NCI-H748 (cell line): Measurements from ENCODE around the gene GALNT3.

ENCODE experiments used
- DNase-seq: peaks from one replicate; lab custom pipeline; 2025; ENCODE audit not compliant: unreplicated experiment; lab: John Stamatoyannopoulos, UW

Gene GALNT3

DNA sequence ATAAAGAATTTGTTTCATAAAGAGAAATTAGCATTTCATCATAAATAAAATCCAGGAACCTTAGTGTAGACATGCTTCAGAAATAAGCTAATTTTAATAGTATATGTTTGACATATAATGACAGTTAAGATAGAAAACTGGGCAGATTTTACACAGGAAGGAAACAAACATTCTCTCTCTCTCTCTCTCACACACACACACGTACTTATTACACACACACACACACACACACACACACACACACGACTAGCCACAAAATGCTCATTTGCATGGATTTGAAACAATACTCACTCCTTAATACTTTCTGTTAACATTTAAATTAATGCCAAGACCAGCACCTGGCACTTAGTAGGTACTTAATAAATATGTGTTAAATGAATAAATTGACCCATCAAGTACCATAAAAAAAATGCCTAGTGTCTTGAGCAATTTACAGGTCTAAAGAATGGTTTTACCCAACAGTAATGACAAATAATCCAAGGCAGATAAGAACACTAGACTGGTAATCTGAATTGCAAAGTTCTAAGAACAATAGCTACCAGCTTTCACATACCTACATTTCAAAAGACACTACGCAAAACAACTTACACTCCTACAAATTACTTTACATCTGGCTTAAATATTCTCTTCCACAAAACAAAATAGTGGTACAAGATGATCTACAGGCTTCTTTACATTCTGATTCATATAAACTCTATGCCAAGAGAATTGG is 2.9 kb upstream of the GALNT3 start:
- no peak for DNase-seq

DNA sequence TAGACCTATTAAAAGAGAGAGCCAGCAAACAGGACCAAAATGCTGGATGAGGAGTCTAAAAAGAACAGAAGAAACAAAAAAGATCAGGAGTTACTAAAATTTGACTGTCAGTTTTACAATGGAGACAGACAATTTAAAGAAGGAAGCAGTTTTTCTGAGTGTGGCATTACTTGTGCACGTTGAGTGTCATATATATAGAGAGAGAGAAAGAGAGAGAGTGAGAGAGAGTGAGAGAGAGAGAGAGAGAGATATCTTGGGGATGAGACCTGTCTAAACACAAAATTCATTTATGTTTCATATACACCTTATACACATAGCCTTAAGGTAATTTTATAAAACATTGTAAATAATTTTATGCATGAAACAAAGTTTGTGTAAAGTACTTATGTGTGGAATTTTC is 2.1 kb upstream of the GALNT3 start:
- no peak for DNase-seq

DNA sequence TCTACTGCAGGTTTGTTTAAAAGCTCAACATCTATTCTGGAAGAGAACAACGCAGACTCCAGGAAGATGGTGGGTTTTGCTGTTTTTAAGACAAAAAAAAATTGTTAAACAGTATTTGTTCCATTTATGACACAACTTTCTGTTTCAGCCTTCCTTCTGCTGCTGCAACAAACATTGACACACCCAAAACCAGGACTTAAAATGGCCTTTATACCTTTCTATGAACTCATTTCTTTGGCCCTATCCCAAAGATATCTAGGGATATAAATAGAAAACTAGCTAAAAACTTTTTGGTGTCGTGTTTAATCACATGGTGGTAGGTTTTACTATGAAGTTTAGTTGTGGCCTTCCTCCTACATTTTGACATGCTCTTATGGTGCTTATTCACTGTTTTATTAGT is 964 bp upstream of the GALNT3 start:
- DNase-seq: peak; percentile 42

DNA sequence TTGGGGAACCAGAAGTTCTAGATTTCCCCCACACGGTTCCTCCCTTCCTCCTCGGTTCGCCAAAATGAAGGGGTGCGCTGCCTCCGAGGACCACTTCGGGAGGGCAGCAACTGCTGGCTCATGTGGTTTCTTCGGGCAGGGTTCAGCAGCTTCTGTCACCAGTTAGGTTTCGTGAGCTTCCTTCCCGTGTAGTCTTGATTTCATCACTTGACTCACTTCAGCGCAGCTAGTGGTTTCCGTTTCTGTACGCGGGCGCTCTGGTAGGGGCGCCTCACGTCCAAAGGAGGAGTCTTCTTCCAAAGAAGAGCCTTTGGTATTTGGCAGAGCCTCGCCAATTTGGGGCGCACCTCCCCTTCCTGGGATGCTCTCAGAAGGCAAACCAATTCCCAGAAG is 485 bp upstream of the GALNT3 start:
- peak; percentile 83 for DNase-seq

DNA sequence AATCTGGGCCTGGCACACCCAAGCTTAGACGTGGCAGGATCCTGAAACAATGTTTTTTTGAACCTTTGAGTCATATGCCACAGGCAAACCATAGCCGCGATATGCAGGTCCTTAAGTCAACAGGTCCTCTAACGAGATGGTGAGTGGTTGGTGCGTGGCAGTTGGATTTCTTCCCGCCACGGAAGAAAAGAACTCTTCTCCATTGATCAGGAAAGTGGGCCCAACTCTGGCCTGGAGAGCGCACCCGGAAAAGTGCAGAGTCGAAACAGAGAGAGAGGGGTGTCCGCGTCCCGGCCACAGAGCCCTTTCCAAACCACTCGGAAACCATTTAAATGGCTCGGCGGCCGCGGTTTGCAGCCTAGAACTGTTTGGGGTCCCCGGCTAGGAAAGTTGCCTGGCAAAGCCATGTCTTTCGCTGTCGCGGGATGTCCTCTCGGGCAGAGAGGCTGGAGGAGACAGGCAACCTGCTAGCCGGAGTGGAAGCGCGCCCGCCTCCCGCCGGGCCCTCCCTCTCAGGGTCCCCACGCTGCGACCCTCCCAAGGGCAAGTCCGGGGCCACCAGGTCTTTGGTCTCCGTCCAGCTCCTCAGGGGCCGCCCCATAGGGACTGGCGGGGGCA is 777 bp downstream of the GALNT3 start:
- peak; percentile 75 for DNase-seq

DNA sequence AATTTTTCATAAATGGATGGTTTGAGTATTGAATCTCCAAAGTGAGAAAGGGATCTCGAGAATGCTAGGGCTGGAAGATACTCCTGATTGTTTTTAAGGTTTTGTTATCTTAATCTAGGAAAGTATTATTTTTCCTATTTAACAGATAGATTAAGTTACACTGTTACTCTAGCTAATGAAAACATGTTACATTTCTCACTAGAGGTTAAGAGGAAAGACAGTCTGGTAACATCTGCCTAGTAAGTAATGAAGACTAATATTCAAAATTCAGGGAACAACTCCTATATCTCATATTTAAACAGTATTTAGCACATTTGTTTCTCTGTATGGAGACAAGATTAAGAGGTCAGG is 2.0 kb downstream of the GALNT3 start:
- no peak for DNase-seq

DNA sequence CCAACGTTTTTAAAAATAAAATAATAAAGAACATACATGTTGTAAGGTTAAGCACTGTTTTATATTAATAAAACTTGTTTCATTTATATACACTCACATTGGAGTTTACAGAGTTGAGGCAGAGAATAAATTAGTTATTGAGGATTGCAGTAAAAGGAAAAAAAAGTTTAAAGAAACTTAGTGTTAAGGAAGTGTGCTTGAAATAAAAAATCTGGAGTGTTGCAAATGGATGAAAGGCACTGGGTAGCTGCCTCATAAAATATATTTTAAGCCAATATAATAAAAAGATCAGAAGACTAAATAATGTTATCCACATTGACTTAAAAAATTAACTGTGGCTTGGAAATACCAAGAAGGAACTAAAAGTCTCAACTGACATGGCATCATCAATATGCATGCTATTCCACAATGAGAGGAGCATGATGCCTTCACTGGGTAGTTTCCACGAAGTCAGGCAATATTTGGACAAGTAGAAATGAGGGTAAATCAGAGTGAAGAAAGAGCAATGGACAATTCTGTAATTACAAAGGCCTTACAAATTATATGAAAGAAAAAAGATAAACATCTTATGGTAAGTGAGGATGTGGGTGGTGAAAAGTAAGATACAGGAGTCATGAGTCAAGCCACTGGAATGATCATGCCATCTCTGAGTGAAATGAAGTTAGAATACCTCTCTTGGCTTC is 2.5 kb downstream of the GALNT3 start:
- DNase-seq: no peak

DNA sequence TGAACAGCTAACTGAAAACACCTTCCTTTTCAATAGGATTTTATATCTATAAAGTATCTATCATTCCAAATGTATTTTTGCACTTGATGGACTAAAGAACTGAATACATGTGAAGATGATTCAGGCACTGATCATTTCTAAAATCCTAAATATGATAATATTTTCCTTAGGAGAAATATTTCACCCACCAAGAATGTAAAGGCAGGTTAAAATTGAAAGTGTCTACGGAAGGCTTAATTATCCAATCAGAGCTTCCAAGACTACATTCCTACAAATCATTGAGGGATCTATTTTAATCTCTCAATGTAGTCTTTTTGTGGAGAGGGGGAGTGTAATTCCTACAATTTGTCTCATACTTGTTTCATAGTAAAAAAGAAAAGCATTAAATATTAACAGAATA is 3.6 kb downstream of the GALNT3 start:
- DNase-seq: no peak

DNA sequence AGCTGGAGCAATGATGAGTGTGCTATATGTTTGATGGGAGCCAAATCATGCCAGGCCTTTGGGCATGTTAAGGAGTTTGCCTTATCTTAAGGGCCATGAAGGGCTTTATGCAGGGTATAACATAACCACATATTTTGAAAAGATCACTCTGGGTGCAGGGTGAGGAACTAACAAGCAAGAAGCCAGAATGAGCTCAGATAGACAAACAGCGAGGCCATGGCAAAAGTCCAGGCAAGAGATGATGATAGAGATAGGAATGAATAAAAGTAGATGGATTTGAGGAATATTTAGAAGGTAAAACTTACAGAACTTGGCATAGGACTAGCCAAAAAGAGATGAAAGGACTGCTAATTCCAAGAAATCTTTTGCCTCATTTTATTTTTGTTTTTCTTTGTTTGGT is 6.7 kb downstream of the GALNT3 start:
- no peak for DNase-seq

DNA sequence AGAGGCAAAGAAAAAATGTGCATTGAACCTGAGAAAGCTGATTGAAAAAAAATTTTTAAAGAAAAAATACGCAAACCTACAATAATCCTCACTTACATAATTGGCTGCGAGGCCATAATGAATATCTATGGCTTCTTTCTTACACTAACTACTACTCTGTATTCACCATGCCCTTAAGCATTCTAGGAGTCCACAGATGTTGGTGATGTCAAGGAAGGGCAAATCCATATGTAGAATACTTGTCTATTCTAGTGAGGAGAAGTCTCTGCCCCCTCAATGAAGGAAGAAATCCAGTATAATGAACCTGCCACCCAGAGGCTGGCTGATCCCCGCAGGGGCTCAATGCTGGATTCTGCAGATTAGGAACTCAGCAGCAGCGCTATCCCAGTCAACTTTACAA is 14.3 kb downstream of the GALNT3 start:
- DNase-seq: no peak

DNA sequence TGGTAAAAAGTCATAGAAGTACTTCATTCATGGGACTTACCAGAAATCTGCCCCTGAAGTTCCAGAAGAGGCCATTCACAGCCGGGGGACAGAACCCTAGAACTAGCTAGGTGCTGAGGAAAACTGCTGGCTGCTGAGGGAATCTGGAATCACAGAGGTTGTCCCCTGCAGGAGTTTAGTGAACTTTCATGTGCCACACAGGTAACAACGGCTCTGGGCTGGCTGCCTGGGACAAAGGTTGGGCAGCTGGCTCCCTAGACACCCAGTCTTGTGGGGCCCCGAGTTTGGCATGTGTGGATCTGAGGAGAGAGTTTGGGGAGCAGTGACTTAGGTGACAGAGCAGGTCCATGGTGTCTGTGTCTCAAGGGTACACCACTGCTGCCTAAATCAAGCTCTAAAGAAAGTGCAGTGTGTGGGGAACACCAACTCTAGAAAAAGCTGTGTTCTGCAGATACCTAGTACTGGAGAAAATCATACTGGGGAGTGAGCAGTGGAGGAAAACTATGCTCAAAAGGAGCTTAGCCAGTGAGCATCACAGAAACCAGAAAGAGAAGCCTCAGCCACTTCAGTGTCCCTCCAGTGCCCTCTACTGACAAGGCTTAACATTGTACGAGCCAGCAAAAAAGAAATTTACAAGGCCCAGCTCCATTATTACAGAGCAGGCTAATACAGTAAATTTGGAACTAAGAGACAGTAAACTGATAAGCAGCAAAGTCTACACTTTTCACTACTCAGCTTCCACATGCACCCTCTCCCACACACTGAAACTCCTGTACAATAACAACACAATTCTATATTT is 15.2 kb downstream of the GALNT3 start:
- DNase-seq: peak; percentile 48

DNA sequence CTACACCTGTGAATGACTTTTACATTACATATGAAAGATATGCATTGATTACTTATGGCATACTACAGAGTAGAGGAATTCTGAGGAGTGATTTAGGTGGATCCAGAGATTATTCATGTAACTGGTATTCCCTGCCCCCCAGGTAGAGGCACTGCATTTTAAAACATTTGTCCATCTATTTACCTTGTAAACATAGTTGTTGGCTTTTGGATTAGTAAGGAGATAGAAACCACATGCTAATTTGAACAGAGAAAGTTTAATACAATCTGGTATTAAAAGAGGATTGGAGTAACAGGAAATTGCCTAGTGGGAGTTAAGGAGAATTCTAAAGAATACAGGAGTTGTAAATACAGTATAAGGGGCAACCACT is 15.9 kb downstream of the GALNT3 start:
- DNase-seq: no peak

DNA sequence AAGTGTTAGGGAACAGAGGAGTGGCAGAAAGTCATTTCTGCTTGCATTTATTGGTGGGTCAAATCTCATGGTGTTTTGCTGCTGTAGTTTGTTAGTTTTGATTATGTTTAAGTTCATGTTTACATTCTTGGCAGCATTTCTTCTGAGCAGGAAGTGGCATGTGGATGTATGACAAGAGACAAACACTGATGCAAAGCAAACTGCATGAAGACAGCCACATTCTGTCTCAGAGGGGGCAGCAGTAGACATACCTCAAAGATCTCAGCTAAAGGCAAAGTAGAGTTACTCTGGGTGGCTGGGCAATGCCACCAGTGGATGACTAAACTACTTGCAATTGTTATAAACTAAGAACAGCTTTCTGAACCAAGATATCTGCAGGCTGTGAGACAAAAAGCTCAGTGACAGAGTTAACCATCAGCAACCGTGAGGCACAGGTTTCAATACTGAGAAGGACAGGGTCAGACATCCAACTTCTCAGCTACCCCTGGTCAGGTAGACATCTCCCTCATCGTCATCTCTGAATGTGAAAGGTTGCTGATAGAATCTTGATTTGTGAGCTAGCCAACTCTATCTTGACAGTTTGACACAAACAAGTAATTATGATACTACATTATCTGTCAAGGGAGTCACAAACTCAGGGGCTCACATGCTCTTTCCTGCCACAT is 16.4 kb downstream of the GALNT3 start:
- no peak for DNase-seq

DNA sequence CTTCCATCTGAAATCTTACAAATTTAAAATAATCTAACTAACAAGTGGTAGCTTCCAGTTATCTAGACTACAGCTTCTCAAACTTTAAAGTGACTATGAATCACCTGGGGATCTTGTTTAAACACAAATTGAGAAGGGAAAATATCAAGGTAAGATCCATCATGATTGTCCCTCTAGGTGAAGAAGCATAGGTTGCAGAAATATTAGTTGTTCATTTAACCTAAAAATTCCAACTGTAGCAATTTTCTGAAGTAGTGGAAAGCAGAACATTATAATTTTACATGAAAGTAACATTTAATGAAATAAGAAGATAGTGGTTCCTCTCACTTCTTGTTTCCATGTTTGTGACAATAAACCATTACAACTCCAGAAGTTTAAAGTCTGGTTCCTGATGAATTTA is 17.3 kb downstream of the GALNT3 start:
- DNase-seq: no peak

DNA sequence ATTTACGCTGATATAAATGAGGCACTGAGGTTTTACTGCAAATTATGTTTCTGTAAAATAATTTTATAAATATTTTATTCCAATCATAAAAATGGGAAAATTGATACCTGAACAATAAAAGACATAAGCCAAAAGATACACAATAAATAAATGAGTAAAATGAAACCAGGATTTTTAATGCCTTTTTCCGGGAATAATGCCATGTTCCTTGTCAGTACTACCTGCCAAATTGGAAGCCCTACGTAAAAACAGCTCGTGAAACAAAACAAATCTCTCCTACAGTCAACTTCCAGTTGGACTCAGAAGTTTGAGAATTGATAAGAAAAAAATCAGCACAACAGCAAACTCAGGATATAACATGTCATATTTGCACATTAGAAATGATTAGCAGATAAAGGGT is 18.0 kb downstream of the GALNT3 start:
- DNase-seq: no peak

DNA sequence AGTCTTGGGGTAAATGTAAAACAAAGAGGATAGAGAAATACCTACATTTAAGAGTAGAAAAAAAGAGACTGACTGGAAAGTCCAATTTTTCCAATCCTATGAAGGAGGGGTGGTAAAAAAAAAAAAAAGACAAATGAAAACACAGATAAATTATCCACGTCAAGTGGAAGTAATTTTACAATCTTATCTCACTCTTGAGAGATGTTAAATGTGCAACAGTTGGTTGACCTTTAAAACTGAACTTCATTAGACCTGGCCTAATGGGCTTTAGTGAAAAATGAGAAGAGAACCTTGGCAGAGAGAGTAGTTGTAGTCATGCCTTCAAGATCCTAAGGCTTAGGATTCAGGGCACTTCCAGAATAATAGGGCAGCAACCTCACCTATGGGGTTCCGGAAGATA is 20.4 kb downstream of the GALNT3 start:
- DNase-seq: no peak

DNA sequence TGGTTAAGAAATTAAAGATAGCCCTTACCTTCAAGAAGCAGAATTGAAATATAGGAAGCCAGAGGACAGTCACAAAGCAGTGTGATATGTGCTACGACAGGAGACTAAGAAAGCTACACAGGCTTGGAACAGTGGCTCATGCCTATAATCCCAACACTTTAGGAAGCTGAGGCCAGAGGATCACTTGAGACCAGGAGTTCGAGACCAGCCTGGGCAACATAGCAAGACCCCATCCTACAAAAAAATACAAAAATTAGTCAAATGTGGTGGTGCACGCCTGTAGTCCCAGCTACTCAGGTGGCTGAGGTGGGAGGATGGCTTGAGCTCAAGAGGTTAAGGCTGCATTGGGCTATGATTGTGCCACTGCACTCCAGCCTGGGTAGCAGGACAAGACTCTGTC is 21.9 kb downstream of the GALNT3 start:
- no peak for DNase-seq

DNA sequence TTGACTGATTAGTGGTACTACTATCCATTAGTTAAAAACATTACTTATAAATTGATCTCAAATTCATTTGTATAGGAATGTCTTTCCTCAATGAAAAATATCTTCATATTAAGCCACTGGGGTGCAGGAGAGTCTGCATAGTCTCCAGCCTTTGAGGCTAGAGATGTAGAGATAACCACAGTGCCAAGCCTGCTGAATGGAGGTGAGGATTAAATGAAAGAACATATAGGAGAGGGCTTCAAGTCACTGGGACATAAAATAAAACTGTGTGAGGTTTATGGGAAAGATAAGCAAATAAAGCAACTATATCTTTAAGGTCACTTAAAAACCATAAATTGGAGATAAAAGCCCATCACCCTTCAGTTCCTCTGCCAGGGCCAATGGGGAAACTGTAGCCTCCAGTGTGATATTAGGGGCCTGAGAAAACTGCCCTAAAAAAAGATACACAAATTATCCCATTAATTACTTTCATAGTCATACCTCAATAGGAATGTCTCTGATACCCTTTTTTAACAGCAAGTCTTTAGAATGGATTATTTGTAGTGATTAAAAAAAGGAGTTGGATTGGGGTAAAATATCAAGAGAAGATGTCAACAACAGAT is 27.6 kb downstream of the GALNT3 start:
- no peak for DNase-seq

DNA sequence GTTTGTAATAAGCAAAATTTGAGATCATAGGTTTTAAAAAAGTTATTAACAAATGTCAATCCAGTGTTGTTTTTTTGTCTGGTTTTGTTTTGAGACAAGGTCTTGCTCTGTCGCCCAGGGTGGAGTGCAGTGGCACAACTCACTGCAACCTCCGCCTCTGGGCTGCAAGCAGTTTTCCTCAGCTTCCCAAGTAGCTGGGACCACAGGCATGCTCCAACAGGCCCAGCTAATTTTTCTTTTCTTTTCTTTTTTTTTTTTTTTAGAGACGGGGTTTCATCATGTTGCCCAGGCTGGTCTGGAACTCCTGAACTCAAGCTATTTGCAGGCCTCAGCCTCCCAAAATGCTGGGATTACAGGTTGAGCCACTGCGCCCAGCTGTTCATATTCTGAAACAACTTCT is 31.3 kb downstream of the GALNT3 start:
- DNase-seq: no peak

DNA sequence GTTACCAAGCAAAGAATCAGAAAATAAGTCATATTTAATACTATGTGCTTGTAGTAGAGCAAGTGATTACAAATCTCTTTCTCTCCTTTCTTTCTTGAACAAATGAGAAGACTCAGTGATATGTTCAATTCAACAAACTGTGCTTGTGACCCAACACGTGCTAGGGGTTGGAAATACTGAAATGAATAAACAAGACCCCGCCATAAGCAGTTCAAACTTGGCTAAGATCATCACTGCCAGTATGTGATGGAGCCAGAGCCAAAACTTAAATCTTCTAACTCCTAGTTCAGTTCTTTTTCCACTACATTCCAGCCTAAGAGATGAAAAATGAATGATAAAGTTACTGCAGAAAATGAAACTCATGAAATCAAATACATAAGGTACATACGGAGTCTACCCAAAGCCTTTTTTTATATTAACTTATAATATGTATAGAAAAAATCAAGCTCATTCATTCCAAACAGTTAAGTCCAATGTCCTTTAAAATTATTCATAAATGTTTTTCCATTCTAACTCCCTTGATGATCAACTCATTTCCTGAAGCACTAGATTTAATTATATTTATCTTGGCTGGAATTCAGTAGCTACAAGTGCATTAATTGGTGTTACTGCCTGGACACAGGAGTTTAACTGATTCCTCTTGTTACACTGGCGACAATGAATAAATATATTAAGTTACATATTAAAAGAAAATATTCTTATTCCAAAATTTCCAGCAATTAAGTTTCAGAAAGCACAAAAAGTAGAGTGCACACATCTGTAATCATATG is 36.0 kb downstream of the GALNT3 start:
- peak; percentile 94 for DNase-seq
